ENCODE measurements around the gene ZBTB22.

The ZBTB22 gene

GRCh38 chr6:33279257-33279695 is 38.3 kb downstream of the ZBTB22 start:
- TF ChIP-seq CTCF (IDR thresholded peaks at IDR 0.05) = no peak
- no peak for TF ChIP-seq ZFX (IDR thresholded peaks at IDR 0.05; ENCODE audit: borderline replicate concordance)
- 0 out of 2 replicates have a peak overlapping the region, but pooled peaks have one; percentile 93 for H3K27ac ChIP-seq

GRCh38 chr6:33278810-33279209 is 38.7 kb downstream of the ZBTB22 start:
- TF ChIP-seq CTCF (IDR thresholded peaks at IDR 0.05) (no peak), ZFX (IDR thresholded peaks at IDR 0.05; ENCODE audit: borderline replicate concordance) (no peak)
- peak overlapping the region; percentile 93 for H3K27ac ChIP-seq

GRCh38 chr6:33278392-33278741 is 39.2 kb downstream of the ZBTB22 start:
- no peak for TF ChIP-seq CTCF (IDR thresholded peaks at IDR 0.05)
- no peak for TF ChIP-seq ZFX (IDR thresholded peaks at IDR 0.05; ENCODE audit: borderline replicate concordance)
- H3K27ac ChIP-seq = peak overlapping the region; percentile 93

GRCh38 chr6:33277663-33278391 is 39.7 kb downstream of the ZBTB22 start:
- TF ChIP-seq CTCF (IDR thresholded peaks at IDR 0.05) (no peak), ZFX (IDR thresholded peaks at IDR 0.05; ENCODE audit: borderline replicate concordance) (no peak)
- peak overlapping the region; percentile 93 for H3K27ac ChIP-seq

GRCh38 chr6:33276864-33277662 is 40.5 kb downstream of the ZBTB22 start, which contains the start of gene B3GALT4:
Gene B3GALT4 (plus strand): TSS chr6:33277123. CDS start chr6:33277420, 297 bp downstream.
- TF ChIP-seq ZFX (IDR thresholded peaks at IDR 0.05; ENCODE audit: borderline replicate concordance) (no peak), CTCF (IDR thresholded peaks at IDR 0.05) (peak; percentile 52)
- H3K27ac ChIP-seq = peak within 1 kb of the TSS; percentile 93

GRCh38 chr6:33276581-33276863 is 41.0 kb downstream of the ZBTB22 start:
- no peak for TF ChIP-seq ZFX (IDR thresholded peaks at IDR 0.05; ENCODE audit: borderline replicate concordance)
- TF ChIP-seq CTCF (IDR thresholded peaks at IDR 0.05) = no peak
- H3K27ac ChIP-seq = peak overlapping the region; percentile 93

GRCh38 chr6:33275795-33276580 is 41.6 kb downstream of the ZBTB22 start:
- peak overlapping the region; percentile 93 for H3K27ac ChIP-seq

Data from 22Rv1 (cell line).